ENCODE measurements around the gene PTH2R.
"Not testable (repeated sequence)": the region's sequence is repeated elsewhere in the genome, so short reads cannot be mapped to it uniquely, and the experiment has no call there.

PTH2R gene

GRCh38 chr2:208392300-208392699 is 14.3 kb upstream of the PTH2R start:
- DNase-seq: no peak

- DNase-seq: not testable (repeated sequence)
These were observed 9.8 kb upstream of the PTH2R start for GRCh38 chr2:208396796-208397195.

- DNase-seq: no peak
These were observed 7.4 kb upstream of the PTH2R start for GRCh38 chr2:208399201-208399600.

GRCh38 chr2:208407667-208408066 is 1.1 kb downstream of the PTH2R start:
- peak; percentile 27 for DNase-seq

GRCh38 chr2:208413931-208414330 is 7.3 kb downstream of the PTH2R start:
- no peak for DNase-seq

GRCh38 chr2:208415255-208415654 is 8.7 kb downstream of the PTH2R start:
- DNase-seq: no peak

GRCh38 chr2:208415897-208416296 is 9.3 kb downstream of the PTH2R start:
- DNase-seq: no peak

- no peak for DNase-seq
These were observed 19.9 kb downstream of the PTH2R start for GRCh38 chr2:208426412-208427045.

- no peak for DNase-seq
These were observed 31.2 kb downstream of the PTH2R start for GRCh38 chr2:208437755-208438154.

- DNase-seq: no peak
These were observed 34.1 kb downstream of the PTH2R start for GRCh38 chr2:208440716-208441115.

- no peak for DNase-seq
These were observed 35.4 kb downstream of the PTH2R start for GRCh38 chr2:208441951-208442350.

- DNase-seq: not testable (repeated sequence)
These were observed 40.9 kb downstream of the PTH2R start for GRCh38 chr2:208447447-208447846.

GRCh38 chr2:208451061-208451460 is 44.5 kb downstream of the PTH2R start:
- no peak for DNase-seq

- no peak for DNase-seq
These were observed 48.3 kb downstream of the PTH2R start for GRCh38 chr2:208454861-208455260.

GRCh38 chr2:208463721-208464120 is 57.1 kb downstream of the PTH2R start:
- DNase-seq: no peak

- no peak for DNase-seq
These were observed 57.6 kb downstream of the PTH2R start for GRCh38 chr2:208464205-208464604.

GRCh38 chr2:208466151-208466919 is 59.7 kb downstream of the PTH2R start:
- peak; percentile 3 for DNase-seq

GRCh38 chr2:208466920-208467298 is 60.3 kb downstream of the PTH2R start:
- no peak for DNase-seq

GRCh38 chr2:208467564-208467963 is 61.0 kb downstream of the PTH2R start:
- no peak for DNase-seq

- DNase-seq: no peak
These were observed 71.1 kb downstream of the PTH2R start for GRCh38 chr2:208477741-208478140.

GRCh38 chr2:208479342-208479741 is 72.8 kb downstream of the PTH2R start:
- DNase-seq: no peak

- DNase-seq: not testable (repeated sequence)
These were observed 75.4 kb downstream of the PTH2R start for GRCh38 chr2:208481945-208482344.

GRCh38 chr2:208482453-208483015 is 75.9 kb downstream of the PTH2R start:
- not testable (repeated sequence) for DNase-seq

GRCh38 chr2:208485390-208485789 is 78.8 kb downstream of the PTH2R start:
- no peak for DNase-seq

All from DMS79 treated with DMSO at 0.1 percent for 48 hours (cell line).